HG03196 (cell line): ENCODE results near the gene RNF39.

ENCODE experiments used
- ATAC-seq: cut with Tn5 transposase; IDR thresholded peaks from one replicate; pipeline ENCODE4 v1.9.1; 2021; ENCODE audit not compliant: unreplicated experiment

RNF39 gene

DNA sequence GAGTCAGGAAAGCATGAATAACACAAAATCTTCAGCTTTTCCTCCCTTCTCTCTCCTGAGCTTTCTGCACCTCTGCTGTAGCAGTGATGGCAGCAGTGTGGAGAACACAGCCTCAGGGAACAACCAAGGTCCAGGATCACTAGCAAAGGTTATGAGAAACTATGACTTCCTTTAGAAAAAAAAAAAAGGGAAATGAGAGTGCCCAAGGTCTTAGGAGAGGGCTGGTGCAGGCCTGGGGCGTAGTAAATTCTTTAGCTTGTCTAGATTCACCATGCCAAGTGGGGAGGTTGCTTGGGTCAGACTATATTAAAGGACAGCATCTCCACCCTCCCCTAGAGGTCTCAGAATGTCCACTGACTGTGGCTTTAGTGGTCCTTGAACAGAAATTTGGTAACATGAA, 54.9 kb downstream of the RNF39 start:
- no peak for ATAC-seq
